RWPE2 (cell line): ENCODE results near the gene CLDN24.

ENCODE experiments used
- ATAC-seq: fragments of 200-7000 bp; cut with Tn5 transposase; 3 replicates; pipeline ENCODE4 v1.9.1; 2021; ENCODE audit warnings: low read depth
- DNase-seq: peaks from one replicate; pipeline ENCODE4 v3.0.0-alpha.2; 2020; ENCODE audit warnings: low spot score
- H3K27ac ChIP-seq: fragments of 450-650 bp; 2 replicates; pipeline ENCODE4 v1.5.1; 2017; ENCODE audit warnings: mild to moderate bottlenecking; ENCODE audit not compliant: poor library complexity, severe bottlenecking
- H3K27me3 ChIP-seq: fragments of 250-450 bp; sonication (Bioruptor Pico); 2 replicates; pipeline ENCODE4 v1.5.1; 2021; ENCODE audit warnings: mild to moderate bottlenecking, moderate library complexity; ENCODE audit not compliant: insufficient read depth, poor library complexity, severe bottlenecking
- H3K36me3 ChIP-seq: fragments of 250-450 bp; sonication (Bioruptor Pico); 2 replicates; pipeline ENCODE4 v1.5.1; 2020; ENCODE audit warnings: low read depth, mild to moderate bottlenecking, moderate library complexity
- H3K4me1 ChIP-seq: fragments of 250-450 bp; sonication (Bioruptor Pico); 2 replicates; pipeline ENCODE4 v1.5.1; 2021; ENCODE audit warnings: mild to moderate bottlenecking, moderate library complexity; ENCODE audit not compliant: insufficient read depth, poor library complexity, severe bottlenecking
- H3K4me3 ChIP-seq: fragments of 250-450 bp; sonication (Bioruptor Pico); 2 replicates; pipeline ENCODE4 v1.5.1; 2021; ENCODE audit warnings: mild to moderate bottlenecking, moderate library complexity; ENCODE audit not compliant: severe bottlenecking
- H3K9me3 ChIP-seq: fragments of 250-450 bp; sonication (Bioruptor Pico); 2 replicates; pipeline ENCODE4 v1.5.1; 2021; ENCODE audit warnings: mild to moderate bottlenecking, moderate library complexity; ENCODE audit not compliant: severe bottlenecking
- TF ChIP-seq, protein P1 (sequence below): fragments of 450-650 bp; IDR thresholded peaks from one replicate; pipeline ENCODE4 v1.5.1; 2017; ENCODE audit warnings: mild to moderate bottlenecking, moderate library complexity; ENCODE audit not compliant: poor library complexity, severe bottlenecking

CLDN24 gene

DNA sequence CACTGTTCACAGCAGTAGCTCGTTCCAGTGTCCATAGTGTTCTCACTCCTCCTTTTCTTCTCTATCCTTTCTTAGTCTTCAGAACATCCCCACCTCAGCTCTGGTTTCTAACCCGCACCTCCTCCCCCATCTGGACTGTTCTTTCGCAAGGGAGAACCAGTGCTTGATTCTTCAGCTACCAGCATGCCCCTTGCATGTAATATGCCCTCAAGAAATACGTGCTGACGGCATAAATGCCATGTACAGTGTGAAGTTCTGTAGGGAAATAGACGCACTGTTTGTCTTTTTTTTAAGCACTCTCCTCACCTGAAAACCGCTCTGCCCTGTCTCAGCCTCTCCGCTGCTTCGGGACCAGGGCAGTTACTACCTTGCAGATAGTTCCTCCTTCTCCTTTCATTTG, 7.4 kb downstream of the CLDN24 start:
- Histone ChIP-seq H3K9me3 (no peaks in the 10 kb centered on the region), H3K36me3 (peaks cover 7% of the 10 kb centered on the region; the same call in 1 of the 2 replicates), H3K27ac (no peak overlapping the region), H3K4me3 (no peak overlapping the region), H3K27me3 (no peaks in the 10 kb centered on the region), H3K4me1 (no peaks in the 10 kb centered on the region)
- DNase-seq: no peak
- ATAC-seq: no peak
- TF ChIP-seq, protein P1, sequence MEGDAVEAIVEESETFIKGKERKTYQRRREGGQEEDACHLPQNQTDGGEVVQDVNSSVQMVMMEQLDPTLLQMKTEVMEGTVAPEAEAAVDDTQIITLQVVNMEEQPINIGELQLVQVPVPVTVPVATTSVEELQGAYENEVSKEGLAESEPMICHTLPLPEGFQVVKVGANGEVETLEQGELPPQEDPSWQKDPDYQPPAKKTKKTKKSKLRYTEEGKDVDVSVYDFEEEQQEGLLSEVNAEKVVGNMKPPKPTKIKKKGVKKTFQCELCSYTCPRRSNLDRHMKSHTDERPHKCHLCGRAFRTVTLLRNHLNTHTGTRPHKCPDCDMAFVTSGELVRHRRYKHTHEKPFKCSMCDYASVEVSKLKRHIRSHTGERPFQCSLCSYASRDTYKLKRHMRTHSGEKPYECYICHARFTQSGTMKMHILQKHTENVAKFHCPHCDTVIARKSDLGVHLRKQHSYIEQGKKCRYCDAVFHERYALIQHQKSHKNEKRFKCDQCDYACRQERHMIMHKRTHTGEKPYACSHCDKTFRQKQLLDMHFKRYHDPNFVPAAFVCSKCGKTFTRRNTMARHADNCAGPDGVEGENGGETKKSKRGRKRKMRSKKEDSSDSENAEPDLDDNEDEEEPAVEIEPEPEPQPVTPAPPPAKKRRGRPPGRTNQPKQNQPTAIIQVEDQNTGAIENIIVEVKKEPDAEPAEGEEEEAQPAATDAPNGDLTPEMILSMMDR: no peak

DNA sequence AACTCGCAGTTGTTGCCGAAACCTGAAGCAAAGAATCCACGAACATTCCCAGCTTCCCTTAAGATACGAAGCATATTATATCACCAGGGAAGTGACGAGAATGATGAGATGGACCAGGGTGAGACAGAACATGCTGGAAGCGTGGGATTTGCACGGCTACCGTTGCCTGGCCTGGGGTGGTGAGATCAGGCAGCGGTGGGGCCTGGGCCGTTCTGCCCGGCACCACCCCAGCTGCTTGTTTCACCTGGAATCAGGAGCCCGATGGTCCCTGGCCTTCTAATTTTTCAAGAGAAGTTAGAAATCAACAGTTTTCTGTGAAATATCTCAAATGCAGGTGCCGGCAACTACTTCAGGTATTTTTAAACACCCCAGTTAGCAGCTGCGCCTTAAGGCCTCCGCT, 7.9 kb downstream of the CLDN24 start:
- Histone ChIP-seq H3K4me3 (no peak overlapping the region), H3K4me1 (no peaks in the 10 kb centered on the region), H3K27me3 (no peaks in the 10 kb centered on the region), H3K9me3 (no peaks in the 10 kb centered on the region), H3K36me3 (peaks cover 7% of the 10 kb centered on the region; the same call in 1 of the 2 replicates), H3K27ac (no peak overlapping the region)
- DNase-seq (no peak), ATAC-seq (no peak)
- TF ChIP-seq, protein P1: no peak

DNA sequence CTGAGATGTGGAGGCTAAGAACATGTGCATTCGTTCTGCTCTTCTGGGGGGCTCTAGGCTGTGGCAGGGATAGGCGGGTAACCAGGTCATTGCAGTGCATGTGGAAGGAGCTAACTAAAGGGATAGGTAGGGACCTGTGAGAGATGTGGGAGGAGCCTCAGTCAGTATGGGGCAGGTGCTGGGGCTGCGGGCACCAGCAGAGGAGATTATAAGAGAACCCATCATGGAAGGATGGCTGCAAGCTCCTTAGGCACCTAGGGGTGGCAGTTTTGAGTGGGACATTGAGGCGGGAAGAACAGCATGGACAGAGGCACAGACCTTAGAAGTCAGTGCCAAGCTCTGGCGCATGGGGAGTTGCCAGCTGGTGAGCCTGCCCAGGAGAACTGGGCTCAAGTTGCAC, 9.4 kb downstream of the CLDN24 start:
- no peaks in the 10 kb centered on the region for H3K9me3 ChIP-seq
- H3K27me3 ChIP-seq: no peaks in the 10 kb centered on the region
- H3K27ac ChIP-seq: no peak overlapping the region
- ATAC-seq (no peak), DNase-seq (no peak)
- TF ChIP-seq, protein P1: no peak
- H3K4me3 ChIP-seq: no peak overlapping the region
- H3K4me1 ChIP-seq: no peaks in the 10 kb centered on the region
- peaks cover 10% of the 10 kb centered on the region; the same call in 1 of the 2 replicates for H3K36me3 ChIP-seq

DNA sequence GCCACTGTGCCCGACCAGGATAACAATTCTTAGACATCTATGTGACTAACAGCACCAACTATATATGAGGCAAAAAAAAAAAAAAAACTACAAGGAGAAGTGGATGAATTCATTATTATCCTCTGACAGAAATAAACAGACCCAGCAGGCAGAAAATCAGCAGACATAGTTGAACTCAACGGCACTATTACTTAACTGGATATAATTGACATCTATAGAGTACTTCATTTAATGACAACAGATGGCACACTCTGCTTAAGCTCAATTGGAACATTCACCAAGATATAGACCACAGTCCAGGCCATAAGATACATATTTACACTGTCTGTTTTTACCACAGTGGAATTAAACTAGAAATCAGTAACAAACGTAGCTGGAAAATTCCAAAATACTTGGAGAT, 15.4 kb downstream of the CLDN24 start:
- Histone ChIP-seq H3K36me3 (peaks cover 7% of the 10 kb centered on the region), H3K4me1 (no peaks in the 10 kb centered on the region), H3K4me3 (no peak overlapping the region), H3K27ac (no peak overlapping the region), H3K9me3 (no peaks in the 10 kb centered on the region), H3K27me3 (no peaks in the 10 kb centered on the region)
- TF ChIP-seq, protein P1: no peak
- ATAC-seq: no peak
- DNase-seq: no peak

DNA sequence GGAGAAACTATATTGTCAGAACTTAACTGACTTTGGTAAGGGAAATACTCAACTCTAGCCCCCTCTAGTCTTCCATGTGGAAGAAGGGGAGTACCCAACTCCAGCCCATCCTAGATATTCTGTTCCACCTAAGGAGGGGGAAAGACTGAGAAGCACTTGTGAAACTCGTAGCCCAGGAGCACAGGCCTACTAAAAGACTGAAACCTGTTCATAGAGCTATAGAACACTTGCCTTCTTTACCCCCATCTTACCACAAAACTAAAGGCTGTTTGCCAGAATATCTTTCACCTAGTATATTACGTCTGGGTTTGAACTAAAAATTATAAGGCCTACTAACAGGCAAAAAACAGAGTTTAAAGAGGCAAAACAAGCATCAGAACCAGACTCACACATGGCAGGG, 17.7 kb downstream of the CLDN24 start:
- H3K4me3 ChIP-seq: no peak overlapping the region
- H3K4me1 ChIP-seq: peaks cover 13% of the 10 kb centered on the region
- peaks cover 7% of the 10 kb centered on the region for H3K36me3 ChIP-seq
- DNase-seq (no peak), ATAC-seq (no peak)
- no peak overlapping the region for H3K27ac ChIP-seq
- no peaks in the 10 kb centered on the region for H3K27me3 ChIP-seq
- TF ChIP-seq, protein P1: no peak
- H3K9me3 ChIP-seq: no peaks in the 10 kb centered on the region
